ENCODE measurements around the gene PDXP.

Gene PDXP

GRCh38 chr22:37662039-37662438 is 3.5 kb downstream of the PDXP start:
- Mint-ChIP-seq H3K9me3 (no peaks in the 10 kb centered on the region), H3K27me3 (no peaks in the 10 kb centered on the region), H3K27ac (peak overlapping the region; percentile 87), H3K4me1 (ENCODE audit: low read depth) (peaks cover 45% of the 10 kb centered on the region), H3K4me3 (peak overlapping the region; percentile 48), H3K36me3 (ENCODE audit: low read depth) (peaks cover 34% of the 10 kb centered on the region)
- intact Hi-C loops (cut with micrococcal nuclease), result no loop called here

- Mint-ChIP-seq H3K36me3 (ENCODE audit: low read depth) (peaks cover 44% of the 10 kb centered on the region), H3K4me3 (no peak overlapping the region), H3K4me1 (ENCODE audit: low read depth) (peaks cover 37% of the 10 kb centered on the region), H3K9me3 (no peaks in the 10 kb centered on the region), H3K27me3 (no peaks in the 10 kb centered on the region), H3K27ac (peak overlapping the region; percentile 56)
- intact Hi-C loops (cut with micrococcal nuclease), result no loop called here
Observed at GRCh38 chr22:37663521-37664140, 5.1 kb downstream of the PDXP start.

GRCh38 chr22:37664249-37665101 is 6.0 kb downstream of the PDXP start:
- Mint-ChIP-seq H3K4me1 (ENCODE audit: low read depth) (peaks cover 32% of the 10 kb centered on the region), H3K9me3 (no peaks in the 10 kb centered on the region), H3K27me3 (no peaks in the 10 kb centered on the region), H3K36me3 (ENCODE audit: low read depth) (peaks cover 44% of the 10 kb centered on the region), H3K4me3 (no peak overlapping the region), H3K27ac (no peak overlapping the region)
- intact Hi-C loops (cut with micrococcal nuclease), result no loop called here

- no peaks in the 10 kb centered on the region for H3K9me3 Mint-ChIP-seq
- peaks cover 21% of the 10 kb centered on the region for H3K4me1 Mint-ChIP-seq (ENCODE audit: low read depth)
- H3K27ac Mint-ChIP-seq, result no peak overlapping the region
- no peak overlapping the region for H3K4me3 Mint-ChIP-seq
- peaks cover 44% of the 10 kb centered on the region for H3K36me3 Mint-ChIP-seq (ENCODE audit: low read depth)
- intact Hi-C loops (cut with micrococcal nuclease), result no loop called here
- H3K27me3 Mint-ChIP-seq, result no peaks in the 10 kb centered on the region
Observed at GRCh38 chr22:37665487-37665886, 7.0 kb downstream of the PDXP start.

GRCh38 chr22:37669586-37669985 is 11.1 kb downstream of the PDXP start:
- intact Hi-C loops (cut with micrococcal nuclease), result no loop called here
- no peak overlapping the region for H3K27ac Mint-ChIP-seq
- H3K36me3 Mint-ChIP-seq (ENCODE audit: low read depth), result peaks cover 33% of the 10 kb centered on the region
- no peaks in the 10 kb centered on the region for H3K9me3 Mint-ChIP-seq
- H3K4me1 Mint-ChIP-seq (ENCODE audit: low read depth), result peaks cover 39% of the 10 kb centered on the region
- H3K27me3 Mint-ChIP-seq, result no peaks in the 10 kb centered on the region
- H3K4me3 Mint-ChIP-seq, result no peak overlapping the region

- Mint-ChIP-seq H3K36me3 (ENCODE audit: low read depth) (peaks cover 31% of the 10 kb centered on the region), H3K27me3 (no peaks in the 10 kb centered on the region), H3K4me1 (ENCODE audit: low read depth) (peaks cover 52% of the 10 kb centered on the region), H3K27ac (peak overlapping the region; percentile 69), H3K4me3 (no peak overlapping the region), H3K9me3 (no peaks in the 10 kb centered on the region)
- intact Hi-C loops (cut with micrococcal nuclease), result no loop called here
Observed at GRCh38 chr22:37672206-37672919, 13.8 kb downstream of the PDXP start.

GRCh38 chr22:37672920-37673455 is 14.5 kb downstream of the PDXP start:
- Mint-ChIP-seq H3K27ac (peak overlapping the region; percentile 91), H3K36me3 (ENCODE audit: low read depth) (peaks cover 31% of the 10 kb centered on the region), H3K4me1 (ENCODE audit: low read depth) (peaks cover 54% of the 10 kb centered on the region), H3K4me3 (no peak overlapping the region), H3K9me3 (no peaks in the 10 kb centered on the region), H3K27me3 (no peaks in the 10 kb centered on the region)
- intact Hi-C loops (cut with micrococcal nuclease), result no loop called here

GRCh38 chr22:37674248-37674647 is 15.7 kb downstream of the PDXP start:
- Mint-ChIP-seq H3K27ac (peak overlapping the region; percentile 91), H3K4me3 (peak overlapping the region; percentile 24), H3K4me1 (ENCODE audit: low read depth) (peaks cover 58% of the 10 kb centered on the region)

GRCh38 chr22:37674951-37675929 is 16.7 kb downstream of the PDXP start, which contains the start of gene LGALS1:
LGALS1 (plus strand) TSS chr22:37675636; CDS start chr22:37675703, 67 bp downstream.
- intact Hi-C loops (cut with micrococcal nuclease), result no loop called here
- Mint-ChIP-seq H3K9me3 (no peaks in the 10 kb centered on the region), H3K27ac (peak within 1 kb of the TSS; percentile 91), H3K36me3 (ENCODE audit: low read depth) (peaks cover 53% of the 10 kb centered on the region), H3K27me3 (no peaks in the 10 kb centered on the region), H3K4me3 (peak within 1 kb of the TSS; percentile 96), H3K4me1 (ENCODE audit: low read depth) (peaks cover 66% of the 10 kb centered on the region)

More at GRCh38 chr22:37674248-37674647, 15.7 kb downstream of the PDXP start:
- intact Hi-C loops (cut with micrococcal nuclease), result no loop called here
- H3K36me3 Mint-ChIP-seq (ENCODE audit: low read depth), result peaks cover 43% of the 10 kb centered on the region
- H3K9me3 Mint-ChIP-seq, result no peaks in the 10 kb centered on the region
- no peaks in the 10 kb centered on the region for H3K27me3 Mint-ChIP-seq

GRCh38 chr22:37675930-37676735 is 17.6 kb downstream of the PDXP start:
- Mint-ChIP-seq H3K9me3 (no peaks in the 10 kb centered on the region), H3K27me3 (no peaks in the 10 kb centered on the region), H3K4me1 (ENCODE audit: low read depth) (peaks cover 66% of the 10 kb centered on the region), H3K4me3 (peak overlapping the region; percentile 96), H3K36me3 (ENCODE audit: low read depth) (peaks cover 53% of the 10 kb centered on the region), H3K27ac (peak overlapping the region; percentile 91)
- intact Hi-C loops (cut with micrococcal nuclease), result no loop called here

- H3K27me3 Mint-ChIP-seq, result no peaks in the 10 kb centered on the region
- peaks cover 67% of the 10 kb centered on the region for H3K4me1 Mint-ChIP-seq (ENCODE audit: low read depth)
Observed at GRCh38 chr22:37676736-37677492, 18.4 kb downstream of the PDXP start.

More at GRCh38 chr22:37676736-37677492, 18.4 kb downstream of the PDXP start:
- peaks cover 53% of the 10 kb centered on the region for H3K36me3 Mint-ChIP-seq (ENCODE audit: low read depth)
- H3K9me3 Mint-ChIP-seq, result no peaks in the 10 kb centered on the region
- intact Hi-C loops (cut with micrococcal nuclease), result loop anchor here (1.0 kb wide), 1 partner anchor 19 kb away; the partner anchor contains the start of gene PDXP
- peak overlapping the region; percentile 96 for H3K4me3 Mint-ChIP-seq
- peak overlapping the region; percentile 91 for H3K27ac Mint-ChIP-seq
